ENCODE data around the gene CALML5. TPM values are rescaled to one million over a fixed set of nuclear protein-coding genes. Genes with fewer than 3 reads are reported as not detected.
A peak's percentile ranks its signal among the peaks of the same experiment; 100 is the strongest.

The CALML5 gene
- total and polyA plus RNA-seq, 7 donors: not detected

DNA sequence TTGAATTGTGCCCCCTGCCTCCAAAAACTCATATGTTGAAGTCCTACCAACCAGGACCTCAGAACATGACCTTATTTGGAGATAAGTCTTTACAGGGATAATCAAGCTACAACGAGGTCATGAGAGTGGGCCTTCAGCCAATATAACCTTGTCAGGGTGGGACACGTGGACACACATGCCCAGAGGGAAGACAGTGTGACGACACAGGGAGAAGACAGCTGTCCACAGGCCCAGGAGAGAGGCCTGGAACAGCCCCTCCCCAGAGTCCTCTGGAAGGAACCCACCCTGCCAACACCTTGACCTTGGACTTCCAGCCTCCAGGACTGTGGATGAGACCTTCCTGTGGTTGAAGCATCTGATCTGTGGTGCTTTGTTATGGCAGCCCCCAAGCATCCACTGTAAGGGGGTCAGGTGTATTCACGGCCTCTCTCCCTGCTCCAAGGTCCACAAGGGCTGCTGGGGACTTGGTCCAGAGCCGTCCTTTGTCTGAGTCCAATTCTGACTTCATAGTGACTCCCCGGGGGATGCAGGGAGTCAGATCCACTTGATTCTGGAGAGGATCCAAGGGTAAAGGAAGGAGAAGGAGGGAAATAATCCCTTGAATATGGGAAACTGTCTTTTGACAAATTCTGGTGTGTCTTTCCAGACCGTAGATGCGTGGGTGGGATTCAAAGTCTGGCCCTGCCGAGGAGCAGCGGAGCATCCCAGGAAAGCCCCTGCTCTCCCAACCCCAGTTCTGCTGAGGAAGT lies 32.4 kb upstream of the CALML5 start:
- H3K27me3 ChIP-seq (ENCODE audit: insufficient read depth in 3 of 3, low read length in 2 of 3): no peaks in the 10 kb centered on the region
- TF ChIP-seq, protein P1, sequence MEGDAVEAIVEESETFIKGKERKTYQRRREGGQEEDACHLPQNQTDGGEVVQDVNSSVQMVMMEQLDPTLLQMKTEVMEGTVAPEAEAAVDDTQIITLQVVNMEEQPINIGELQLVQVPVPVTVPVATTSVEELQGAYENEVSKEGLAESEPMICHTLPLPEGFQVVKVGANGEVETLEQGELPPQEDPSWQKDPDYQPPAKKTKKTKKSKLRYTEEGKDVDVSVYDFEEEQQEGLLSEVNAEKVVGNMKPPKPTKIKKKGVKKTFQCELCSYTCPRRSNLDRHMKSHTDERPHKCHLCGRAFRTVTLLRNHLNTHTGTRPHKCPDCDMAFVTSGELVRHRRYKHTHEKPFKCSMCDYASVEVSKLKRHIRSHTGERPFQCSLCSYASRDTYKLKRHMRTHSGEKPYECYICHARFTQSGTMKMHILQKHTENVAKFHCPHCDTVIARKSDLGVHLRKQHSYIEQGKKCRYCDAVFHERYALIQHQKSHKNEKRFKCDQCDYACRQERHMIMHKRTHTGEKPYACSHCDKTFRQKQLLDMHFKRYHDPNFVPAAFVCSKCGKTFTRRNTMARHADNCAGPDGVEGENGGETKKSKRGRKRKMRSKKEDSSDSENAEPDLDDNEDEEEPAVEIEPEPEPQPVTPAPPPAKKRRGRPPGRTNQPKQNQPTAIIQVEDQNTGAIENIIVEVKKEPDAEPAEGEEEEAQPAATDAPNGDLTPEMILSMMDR (IDR thresholded peaks at IDR 0.05): no peak
- no peaks in the 10 kb centered on the region for H3K9me3 ChIP-seq
- H3K4me3 ChIP-seq: no peak overlapping the region
- H3K27ac ChIP-seq: no peak overlapping the region
- no peak for ATAC-seq
- no peaks in the 10 kb centered on the region for H3K36me3 ChIP-seq (ENCODE audit: insufficient read depth in 1 of 2, low read depth in 1 of 2)
- intact Hi-C loops (cut with DNase I): no loop called here
- H3K4me1 ChIP-seq: no peaks in the 10 kb centered on the region
- WGBS, 3 donors: 66 to 77% (median 69%) methylated on average over 10 of the region's 10 CpGs
- DNase-seq: peak in 1 of 2 donors; percentile 39

GRCh38 chr10:5530846-5531557 lies 31.6 kb upstream of the CALML5 start:
- no peaks in the 10 kb centered on the region for H3K9me3 ChIP-seq
- no peaks in the 10 kb centered on the region for H3K27me3 ChIP-seq (ENCODE audit: insufficient read depth in 3 of 3, low read length in 2 of 3)
- ATAC-seq (no peak), DNase-seq (peak; percentile 5 to 14)
- intact Hi-C loops (cut with DNase I): no loop called here
- H3K36me3 ChIP-seq (ENCODE audit: insufficient read depth in 1 of 2, low read depth in 1 of 2): no peaks in the 10 kb centered on the region
- WGBS, 3 donors: 94% methylated on average over 16 of the region's 16 CpGs
- H3K4me1 ChIP-seq: no peaks in the 10 kb centered on the region
- no peak overlapping the region for H3K27ac ChIP-seq
- TF ChIP-seq, protein P1 (IDR thresholded peaks at IDR 0.05): no peak
- H3K4me3 ChIP-seq: no peak overlapping the region

DNA sequence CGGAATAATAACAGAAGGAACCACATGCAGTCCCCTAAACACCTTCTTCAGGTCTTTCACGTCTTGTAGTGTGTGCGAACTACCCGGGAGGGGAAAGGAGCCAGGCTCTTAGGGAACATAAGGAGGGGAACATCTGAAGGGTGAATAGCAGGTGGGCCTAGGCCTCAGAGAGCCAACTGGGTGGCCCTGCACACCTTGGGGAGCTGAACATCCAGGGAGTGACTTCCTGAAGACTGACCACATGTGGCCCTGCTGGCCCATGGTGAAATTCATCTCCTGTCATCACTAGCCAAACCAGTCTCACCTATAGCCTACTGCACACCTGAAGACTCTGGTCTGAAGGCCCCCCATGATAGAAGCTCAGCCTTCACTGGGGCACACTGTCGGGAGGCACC lies 31.0 kb upstream of the CALML5 start:
- intact Hi-C loops (cut with DNase I): no loop called here
- ATAC-seq (no peak), DNase-seq (peak in 1 of 2 donors; percentile 32)
- no peaks in the 10 kb centered on the region for H3K9me3 ChIP-seq
- no peak overlapping the region for H3K4me3 ChIP-seq
- no peak overlapping the region for H3K27ac ChIP-seq
- no peaks in the 10 kb centered on the region for H3K27me3 ChIP-seq (ENCODE audit: insufficient read depth in 3 of 3, low read length in 2 of 3)
- 94 to 97% (median 96%) methylated on average over 5 of the region's 5 CpGs for WGBS, 3 donors
- no peaks in the 10 kb centered on the region for H3K4me1 ChIP-seq
- TF ChIP-seq, protein P1 (IDR thresholded peaks at IDR 0.05): no peak
- H3K36me3 ChIP-seq (ENCODE audit: insufficient read depth in 1 of 2, low read depth in 1 of 2): no peaks in the 10 kb centered on the region

GRCh38 chr10:5529702-5530411 lies 30.5 kb upstream of the CALML5 start:
- Histone ChIP-seq H3K9me3 (no peaks in the 10 kb centered on the region), H3K27me3 (ENCODE audit: insufficient read depth in 3 of 3, low read length in 2 of 3) (no peaks in the 10 kb centered on the region), H3K4me3 (no peak overlapping the region), H3K4me1 (no peaks in the 10 kb centered on the region), H3K36me3 (ENCODE audit: insufficient read depth in 1 of 2, low read depth in 1 of 2) (no peaks in the 10 kb centered on the region), H3K27ac (no peak overlapping the region)
- TF ChIP-seq, protein P1 (IDR thresholded peaks at IDR 0.05): no peak
- intact Hi-C loops (cut with DNase I): no loop called here
- DNase-seq: peak in 1 of 2 donors; percentile 6
- ATAC-seq: no peak
- 42 to 60% (median 43%) methylated on average over 7 of the region's 7 CpGs for WGBS, 3 donors
